ENCODE measurements around the gene PLEKHA1. TPM values are rescaled to one million over a fixed set of nuclear protein-coding genes. Genes with fewer than 3 reads are reported as not detected.
A peak's percentile ranks its signal among the peaks of the same experiment; 100 is the strongest.

Gene PLEKHA1
- polyA plus RNA-seq, 1 experiment: 25.5 TPM

GRCh38 chr10:122338609-122339441, 35.7 kb upstream of the PLEKHA1 start:
- CTCF ChIA-PET: interaction anchor here (1.0 to 3.2 kb wide), 3 partner anchors 40 to 227 kb away, joined by 3 to 13 read pairs (median 5); no protein-coding TSS in a partner anchor
- Histone ChIP-seq H3K27ac (ENCODE audit: low read depth, low read length) (no peak overlapping the region), H3K4me3 (ENCODE audit: low read depth, low read length) (no peak overlapping the region), H3K27me3 (ENCODE audit: control insufficient read depth, insufficient read depth, low read length) (peaks cover 7% of the 10 kb centered on the region), H3K9me3 (ENCODE audit: control insufficient read depth, insufficient read depth, low read length) (no peaks in the 10 kb centered on the region)
- no peak for TF ChIP-seq CTCF (IDR thresholded peaks at IDR 0.05; ENCODE audit: low read depth, low read length)
- POLR2A ChIA-PET: no interaction called here
- no peak for DNase-seq (ENCODE audit: low read depth, low spot score)

GRCh38 chr10:122341141-122341810, 33.2 kb upstream of the PLEKHA1 start:
- no peak for DNase-seq (ENCODE audit: low read depth, low spot score)
- Histone ChIP-seq H3K4me3 (ENCODE audit: low read depth, low read length) (no peak overlapping the region), H3K27me3 (ENCODE audit: control insufficient read depth, insufficient read depth, low read length) (peaks cover 7% of the 10 kb centered on the region), H3K27ac (ENCODE audit: low read depth, low read length) (no peak overlapping the region), H3K9me3 (ENCODE audit: control insufficient read depth, insufficient read depth, low read length) (no peaks in the 10 kb centered on the region)
- CTCF ChIA-PET: interaction anchor here (0.6 to 4.4 kb wide), 4 partner anchors 82 to 224 kb away, joined by 3 to 88 read pairs (median 8); no protein-coding TSS in a partner anchor
- no peak for TF ChIP-seq CTCF (IDR thresholded peaks at IDR 0.05; ENCODE audit: low read depth, low read length)
- POLR2A ChIA-PET: no interaction called here

- H3K4me3 ChIP-seq (ENCODE audit: low read depth, low read length): no peak overlapping the region
- POLR2A ChIA-PET: interaction anchor here (0.6 kb wide), 1 partner anchor 32 kb away, joined by 4 read pairs; the partner anchor contains the start of gene PLEKHA1
- CTCF ChIA-PET: interaction anchor here (0.6 to 4.4 kb wide), 34 partner anchors 9 to 227 kb away, joined by 3 to 88 read pairs (median 4); partner anchors contain the start of gene PLEKHA1
- H3K9me3 ChIP-seq (ENCODE audit: control insufficient read depth, insufficient read depth, low read length): no peaks in the 10 kb centered on the region
- peak; percentile 85 for TF ChIP-seq CTCF (IDR thresholded peaks at IDR 0.05; ENCODE audit: low read depth, low read length)
- DNase-seq (ENCODE audit: low read depth, low spot score): peak; percentile 20
- no peak overlapping the region for H3K27ac ChIP-seq (ENCODE audit: low read depth, low read length)
- peaks cover 5% of the 10 kb centered on the region for H3K27me3 ChIP-seq (ENCODE audit: control insufficient read depth, insufficient read depth, low read length)
These were observed 32.0 kb upstream of the PLEKHA1 start for GRCh38 chr10:122342293-122343134.

- ChIA-PET CTCF (interaction anchor here (0.6 to 4.4 kb wide), 34 partner anchors 8 to 226 kb away, joined by 3 to 88 read pairs (median 4); partner anchors contain the start of gene PLEKHA1), POLR2A (interaction anchor here (0.6 kb wide), 1 partner anchor 31 kb away, joined by 4 read pairs; the partner anchor contains the start of gene PLEKHA1)
- no peaks in the 10 kb centered on the region for H3K9me3 ChIP-seq (ENCODE audit: control insufficient read depth, insufficient read depth, low read length)
- no peak for TF ChIP-seq CTCF (IDR thresholded peaks at IDR 0.05; ENCODE audit: low read depth, low read length)
- H3K27ac ChIP-seq (ENCODE audit: low read depth, low read length): no peak overlapping the region
- H3K4me3 ChIP-seq (ENCODE audit: low read depth, low read length): no peak overlapping the region
- peaks cover 5% of the 10 kb centered on the region for H3K27me3 ChIP-seq (ENCODE audit: control insufficient read depth, insufficient read depth, low read length)
- no peak for DNase-seq (ENCODE audit: low read depth, low spot score)
These were observed 31.2 kb upstream of the PLEKHA1 start for GRCh38 chr10:122343135-122343800.

Measured in AG04450 (cell line).